Coronary artery (tissue), 2 donors: ENCODE results near the gene TTC23.

Source experiments
- DNase-seq: peaks from one replicate; pipeline ENCODE4 v3.0.0-alpha.2; 2017; ENCODE audit warnings: low spot score
- H3K27ac ChIP-seq, 2 donors: fragments of 200-600 bp; sonication (generic); one replicate each; pipeline ENCODE4 v1.5.1; 2016 to 2019
- H3K4me3 ChIP-seq: fragments of 200-600 bp; sonication (generic); 2 replicates; pipeline ENCODE4 v1.5.1; 2016; ENCODE audit warnings: mild to moderate bottlenecking, moderate library complexity
- TF ChIP-seq, protein P1 (sequence below): fragments of 200-600 bp; sonication (generic); IDR thresholded peaks from one replicate; pipeline ENCODE4 v1.5.1; 2019; ENCODE audit warnings: antibody characterized with exemption

Gene TTC23

DNA sequence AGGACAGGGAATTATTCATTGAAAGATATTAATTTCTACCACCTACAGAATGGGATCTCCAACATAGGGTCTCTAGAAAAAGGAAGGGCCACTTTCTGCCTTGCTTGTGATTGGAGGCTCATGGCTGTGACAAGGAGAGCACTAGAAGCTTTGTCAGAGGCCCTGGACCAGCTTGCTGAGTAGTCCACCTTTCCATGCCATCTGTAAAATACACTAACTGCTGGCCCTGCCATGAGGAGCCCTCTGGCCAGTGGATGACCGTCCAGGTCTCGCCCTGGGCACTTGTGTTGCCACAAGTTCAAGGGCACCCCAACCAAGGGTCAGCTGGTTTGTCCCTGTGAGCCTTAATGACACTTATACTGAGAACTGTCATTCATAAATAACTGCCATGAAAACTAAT lies 146.1 kb downstream of the TTC23 start:
- Histone ChIP-seq H3K4me3 (no peak overlapping the region), H3K27ac (no peak overlapping the region)
- no peak for DNase-seq
- TF ChIP-seq, protein P1, sequence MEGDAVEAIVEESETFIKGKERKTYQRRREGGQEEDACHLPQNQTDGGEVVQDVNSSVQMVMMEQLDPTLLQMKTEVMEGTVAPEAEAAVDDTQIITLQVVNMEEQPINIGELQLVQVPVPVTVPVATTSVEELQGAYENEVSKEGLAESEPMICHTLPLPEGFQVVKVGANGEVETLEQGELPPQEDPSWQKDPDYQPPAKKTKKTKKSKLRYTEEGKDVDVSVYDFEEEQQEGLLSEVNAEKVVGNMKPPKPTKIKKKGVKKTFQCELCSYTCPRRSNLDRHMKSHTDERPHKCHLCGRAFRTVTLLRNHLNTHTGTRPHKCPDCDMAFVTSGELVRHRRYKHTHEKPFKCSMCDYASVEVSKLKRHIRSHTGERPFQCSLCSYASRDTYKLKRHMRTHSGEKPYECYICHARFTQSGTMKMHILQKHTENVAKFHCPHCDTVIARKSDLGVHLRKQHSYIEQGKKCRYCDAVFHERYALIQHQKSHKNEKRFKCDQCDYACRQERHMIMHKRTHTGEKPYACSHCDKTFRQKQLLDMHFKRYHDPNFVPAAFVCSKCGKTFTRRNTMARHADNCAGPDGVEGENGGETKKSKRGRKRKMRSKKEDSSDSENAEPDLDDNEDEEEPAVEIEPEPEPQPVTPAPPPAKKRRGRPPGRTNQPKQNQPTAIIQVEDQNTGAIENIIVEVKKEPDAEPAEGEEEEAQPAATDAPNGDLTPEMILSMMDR = no peak

- DNase-seq = no peak
- Histone ChIP-seq H3K4me3 (no peak overlapping the region), H3K27ac (no peak overlapping the region)
- TF ChIP-seq, protein P1 = no peak
Measured at GRCh38 chr15:99102332-99103235, 146.8 kb downstream of the TTC23 start.

DNA sequence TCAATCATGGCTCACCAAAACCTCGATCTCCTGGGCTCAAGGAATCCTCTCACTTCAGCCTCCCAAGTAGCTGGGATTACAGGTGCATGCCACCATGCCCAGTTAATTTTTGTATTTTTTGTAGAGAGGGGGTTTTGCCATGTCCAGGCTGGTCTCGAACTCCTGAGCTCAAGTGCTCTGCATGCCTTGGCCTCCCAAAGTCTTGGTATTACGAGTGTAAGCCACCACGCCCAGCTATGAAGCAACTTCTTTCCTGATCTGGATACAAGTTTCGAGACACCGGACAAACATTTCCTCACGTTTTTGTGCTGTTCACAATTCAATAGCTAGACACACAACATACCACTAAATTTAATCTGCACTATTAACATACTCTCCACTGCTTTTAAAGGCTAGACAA lies 147.9 kb downstream of the TTC23 start:
- no peak overlapping the region for H3K4me3 ChIP-seq
- TF ChIP-seq, protein P1 = no peak
- no peak overlapping the region for H3K27ac ChIP-seq
- no peak for DNase-seq

- Histone ChIP-seq H3K27ac (no peak overlapping the region), H3K4me3 (peak overlapping the region; percentile 70)
- peak; percentile 84 for DNase-seq
- TF ChIP-seq, protein P1 = peak; percentile 69
Measured at GRCh38 chr15:99100245-99101173, 148.9 kb downstream of the TTC23 start.

GRCh38 chr15:99099661-99100060 lies 149.7 kb downstream of the TTC23 start:
- DNase-seq = no peak
- Histone ChIP-seq H3K4me3 (no peak overlapping the region), H3K27ac (no peak overlapping the region)
- TF ChIP-seq, protein P1 = no peak

DNA sequence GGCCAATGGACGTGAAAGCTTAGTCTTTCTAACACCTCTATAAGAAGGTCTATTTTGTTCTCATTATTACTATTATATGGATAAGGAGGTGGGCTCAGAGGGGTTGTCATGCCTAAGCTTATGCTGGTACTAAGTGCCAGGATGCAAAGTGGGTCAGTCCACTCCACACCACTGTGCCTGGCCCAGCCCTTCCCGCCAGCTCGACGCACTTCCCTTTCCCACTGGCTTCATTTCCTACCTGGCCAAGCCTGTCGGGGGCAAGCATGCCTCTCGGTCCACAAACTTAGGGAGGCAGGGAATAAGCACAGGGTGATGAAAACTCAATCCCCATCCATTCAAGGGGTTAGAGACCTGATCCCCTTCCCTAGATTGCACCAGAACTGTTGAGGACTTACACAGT lies 150.4 kb downstream of the TTC23 start:
- TF ChIP-seq, protein P1 = no peak

More for the DNA sequence above, 150.4 kb downstream of the TTC23 start:
- Histone ChIP-seq H3K27ac (no peak overlapping the region), H3K4me3 (no peak overlapping the region)
- no peak for DNase-seq
